ENCODE data around the gene RGL4.
"Not testable (repeated sequence)": the region's sequence is repeated elsewhere in the genome, so short reads cannot be mapped to it uniquely, and the experiment has no call there.

Gene RGL4, protein sequence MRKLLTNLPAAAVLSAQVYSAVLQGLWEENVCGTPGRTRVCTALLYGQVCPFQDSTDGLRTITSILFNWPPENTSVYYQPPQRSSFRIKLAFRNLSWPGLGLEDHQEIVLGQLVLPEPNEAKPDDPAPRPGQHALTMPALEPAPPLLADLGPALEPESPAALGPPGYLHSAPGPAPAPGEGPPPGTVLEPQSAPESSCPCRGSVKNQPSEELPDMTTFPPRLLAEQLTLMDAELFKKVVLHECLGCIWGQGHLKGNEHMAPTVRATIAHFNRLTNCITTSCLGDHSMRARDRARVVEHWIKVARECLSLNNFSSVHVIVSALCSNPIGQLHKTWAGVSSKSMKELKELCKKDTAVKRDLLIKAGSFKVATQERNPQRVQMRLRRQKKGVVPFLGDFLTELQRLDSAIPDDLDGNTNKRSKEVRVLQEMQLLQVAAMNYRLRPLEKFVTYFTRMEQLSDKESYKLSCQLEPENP

GRCh38 chr22:23690713-23691112 is at the start of gene RGL4:
Gene RGL4 (plus strand): TSS chr22:23691013. CDS start chr22:23692031, 1,018 bp downstream.
- DNase-seq (ENCODE audit: low read depth) = no peak

- DNase-seq (ENCODE audit: low read depth) = not testable (repeated sequence)
These were observed 44.3 kb upstream of the RGL4 start for GRCh38 chr22:23646526-23646925.

DNA sequence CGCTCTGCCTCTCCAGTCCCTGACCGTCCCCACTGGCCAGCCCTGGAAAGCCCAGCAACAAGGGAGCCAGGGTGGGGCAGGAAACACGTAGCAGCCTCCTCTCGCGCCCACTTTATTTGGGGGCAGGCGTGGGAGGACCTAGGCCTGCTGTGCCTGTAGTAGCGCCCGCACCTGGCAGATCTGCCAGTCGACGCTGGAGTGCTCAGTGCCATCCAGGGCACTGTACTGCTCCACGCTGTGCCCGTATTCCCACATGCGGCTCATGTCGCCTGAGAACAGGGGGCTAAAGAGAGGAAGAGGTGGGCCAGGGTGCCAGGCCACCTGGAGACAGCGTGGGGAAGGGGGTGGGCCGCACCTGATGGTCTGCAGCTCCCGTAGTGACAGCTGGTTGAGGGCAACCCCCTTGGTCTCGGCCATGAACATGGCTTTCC is 41.7 kb upstream of the RGL4 start:
- no peak for DNase-seq (ENCODE audit: low read depth)

GRCh38 chr22:23651676-23652075 is 39.1 kb upstream of the RGL4 start:
- DNase-seq (ENCODE audit: low read depth) = no peak

- DNase-seq (ENCODE audit: low read depth) = no peak
These were observed 38.5 kb upstream of the RGL4 start for GRCh38 chr22:23652286-23652685.

GRCh38 chr22:23652711-23653110 is 38.1 kb upstream of the RGL4 start:
- no peak for DNase-seq (ENCODE audit: low read depth)

DNA sequence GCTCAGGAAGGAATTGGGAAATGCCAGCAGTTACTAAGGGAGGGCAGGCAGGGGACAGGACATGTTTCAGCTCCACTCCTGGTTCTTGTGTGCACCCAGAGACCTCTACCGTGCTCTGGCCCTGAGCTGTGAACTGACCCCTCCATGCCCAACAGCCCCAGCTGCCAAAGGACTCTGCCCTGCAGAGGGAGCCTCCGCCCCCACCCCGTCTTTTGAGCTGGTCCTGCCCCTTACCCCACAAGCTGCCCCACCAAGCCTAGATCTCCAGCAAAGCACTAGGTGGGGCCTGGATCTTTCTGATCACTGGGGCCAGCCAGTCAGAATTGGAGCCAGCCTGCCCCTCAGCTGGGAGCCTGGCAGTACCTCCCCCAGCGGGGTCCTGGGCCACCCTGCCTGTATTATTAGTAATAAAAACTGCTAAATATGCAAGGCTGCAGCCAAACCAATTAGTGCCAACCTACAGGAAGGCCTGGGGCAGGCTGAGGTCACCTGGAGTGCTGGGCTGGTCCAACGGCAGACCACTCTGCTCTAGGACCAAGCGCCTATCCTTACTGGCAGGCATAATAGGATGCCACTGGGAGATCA is 34.8 kb upstream of the RGL4 start:
- DNase-seq (ENCODE audit: low read depth) = no peak

DNA sequence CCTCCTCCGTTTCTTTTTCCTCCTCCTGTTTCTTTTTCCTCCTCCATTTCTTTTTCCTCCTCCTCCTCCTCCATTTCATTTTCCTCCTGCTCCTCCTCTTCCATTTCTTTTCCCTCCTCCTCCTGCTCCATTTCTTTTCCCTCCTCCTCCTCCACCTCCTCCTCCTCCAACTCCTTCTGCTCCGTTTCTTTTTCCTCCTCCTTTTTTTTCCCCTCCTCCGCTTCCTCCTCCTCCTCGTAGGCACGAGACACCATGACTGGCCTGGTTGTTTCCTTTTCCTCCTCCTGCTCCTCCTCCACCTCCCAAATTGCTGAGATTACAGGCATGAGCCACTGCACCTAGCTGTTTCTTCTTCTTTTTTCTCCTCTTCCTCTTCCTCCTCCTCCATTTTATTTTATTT is 33.1 kb upstream of the RGL4 start:
- peak; percentile 21 for DNase-seq (ENCODE audit: low read depth)

- DNase-seq (ENCODE audit: low read depth) = not testable (repeated sequence)
These were observed 30.4 kb upstream of the RGL4 start for GRCh38 chr22:23660381-23660780.

DNA sequence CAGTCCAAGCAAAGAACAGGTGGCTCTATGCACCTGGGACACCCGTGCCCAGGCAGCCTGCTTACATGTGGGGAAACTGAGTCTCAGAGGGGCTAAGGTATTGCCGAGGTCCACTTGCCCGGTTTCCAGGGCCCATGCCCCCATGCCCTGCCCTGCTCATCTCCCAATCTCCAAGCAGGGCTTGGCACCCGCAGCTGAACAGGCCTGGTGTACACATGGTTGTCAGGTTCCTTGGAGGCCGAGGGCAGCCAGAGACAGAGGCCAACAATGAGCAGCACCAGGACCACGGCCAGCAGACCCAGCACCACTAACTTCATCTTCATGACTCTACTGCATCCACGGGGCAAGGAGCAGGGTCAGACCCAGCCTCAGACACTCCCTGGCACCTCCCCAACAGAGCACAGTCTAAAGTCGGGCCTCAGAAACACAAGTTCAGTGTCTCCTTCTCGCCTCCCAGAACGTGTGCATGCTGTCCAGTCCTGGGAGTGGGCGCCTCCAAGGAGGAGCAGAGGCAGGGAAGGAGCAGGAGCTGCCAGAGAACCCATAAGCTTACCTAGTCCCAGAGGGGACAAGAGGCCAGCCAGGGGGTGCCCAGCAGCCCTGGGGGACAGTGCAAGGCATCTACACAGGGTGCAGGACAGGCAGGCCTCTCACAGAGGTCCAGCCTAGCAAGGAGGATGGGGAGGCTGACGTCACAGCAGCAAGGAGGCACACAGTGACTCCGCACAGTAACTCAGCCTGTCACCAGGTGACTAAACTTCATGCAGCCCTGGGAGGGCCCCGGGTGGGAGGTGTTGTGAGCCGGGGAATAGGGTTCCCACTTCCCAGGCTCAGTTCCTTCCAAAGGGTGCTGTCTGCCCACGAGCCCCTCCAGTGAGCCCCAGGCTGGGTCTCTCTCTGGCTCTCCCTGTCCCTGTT is 20.2 kb upstream of the RGL4 start:
- DNase-seq (ENCODE audit: low read depth) = no peak

DNA sequence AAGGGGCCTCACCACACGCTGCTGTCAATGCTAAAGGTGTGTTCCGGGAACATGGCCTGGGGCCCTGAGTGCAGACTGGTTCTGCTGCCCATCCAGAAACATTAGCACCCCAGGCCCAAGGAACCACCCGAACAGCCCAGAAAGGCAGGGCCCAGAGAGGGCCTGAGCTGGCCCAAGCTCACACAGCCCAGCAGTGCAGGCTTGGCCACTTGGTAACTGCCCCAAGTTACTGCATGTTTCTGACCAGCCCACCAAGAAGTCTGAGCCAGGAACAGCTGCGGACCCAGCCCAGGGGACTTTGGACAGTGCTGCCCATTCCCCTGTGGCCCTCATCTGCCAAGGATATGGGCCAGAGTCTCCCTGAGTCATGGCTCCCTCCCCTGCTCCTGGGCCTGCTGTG is 19.4 kb upstream of the RGL4 start:
- DNase-seq (ENCODE audit: low read depth) = not testable (repeated sequence)

DNA sequence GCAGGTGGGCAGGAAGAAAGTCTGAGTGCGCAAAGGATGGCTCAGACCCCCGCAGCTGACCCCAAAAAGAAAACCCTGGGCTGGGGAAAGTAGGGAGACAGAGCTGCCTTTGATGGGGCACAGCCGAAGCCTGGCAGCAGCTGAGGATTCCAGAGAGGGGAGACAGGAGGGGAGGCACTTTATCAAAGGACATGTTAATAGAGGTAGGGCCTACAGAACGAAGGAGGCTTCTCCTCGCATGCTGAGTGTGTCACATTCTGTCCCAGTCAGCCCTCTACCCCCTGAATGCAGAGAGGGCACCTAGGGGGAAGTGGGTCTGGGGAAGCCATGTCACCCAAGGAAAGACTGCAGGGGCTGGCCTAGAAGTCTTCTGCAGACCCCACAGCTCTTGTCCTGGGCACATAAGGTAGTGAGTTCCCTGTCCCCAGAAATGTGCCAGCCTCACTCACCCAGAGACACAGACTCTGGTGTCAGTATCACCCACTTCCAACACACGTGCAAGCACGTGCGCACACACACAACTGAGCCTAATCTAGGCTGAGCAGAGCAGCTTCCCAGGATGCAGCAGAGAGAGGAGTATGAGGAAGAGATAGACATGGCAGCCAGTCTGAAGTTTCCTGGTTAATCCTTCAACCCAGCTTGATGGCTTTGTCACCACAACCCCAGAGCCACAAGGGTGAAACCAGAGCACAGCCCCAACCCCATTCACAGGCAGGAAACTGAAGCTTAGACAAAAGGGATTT is 18.3 kb upstream of the RGL4 start:
- not testable (repeated sequence) for DNase-seq (ENCODE audit: low read depth)

- no peak for DNase-seq (ENCODE audit: low read depth)
These were observed 17.7 kb upstream of the RGL4 start for GRCh38 chr22:23673050-23673620.

- no peak for DNase-seq (ENCODE audit: low read depth)
These were observed 16.8 kb upstream of the RGL4 start for GRCh38 chr22:23673826-23674690.

DNA sequence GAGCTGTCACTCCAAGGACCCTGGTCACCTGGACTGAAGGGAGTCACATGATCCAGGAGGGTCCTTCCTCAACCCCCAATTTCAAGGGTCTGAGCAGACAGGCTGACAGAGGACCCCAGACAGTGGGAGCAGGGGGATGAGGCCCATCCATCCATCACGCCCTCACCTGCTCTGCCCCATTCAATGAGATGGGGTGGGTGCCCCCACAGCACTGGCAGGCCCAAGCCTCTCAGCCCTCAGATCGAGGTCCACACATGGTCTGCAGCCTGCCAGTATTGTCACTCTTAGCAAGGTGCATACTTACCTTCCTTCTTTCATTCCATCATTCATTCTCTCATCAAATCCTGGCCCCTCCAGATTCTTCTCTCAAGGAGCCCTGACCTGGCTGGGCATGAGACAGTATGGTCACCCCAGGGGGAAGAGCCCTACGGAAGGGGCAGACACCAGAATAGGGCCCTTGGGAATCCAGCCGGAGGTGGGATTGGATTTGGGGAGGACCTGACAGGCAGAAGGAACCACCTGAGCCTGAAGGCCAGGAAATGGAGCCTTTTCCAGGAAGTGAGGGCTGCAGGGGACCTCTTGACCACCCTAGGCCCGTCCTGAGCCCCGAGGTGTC is 15.8 kb upstream of the RGL4 start:
- not testable (repeated sequence) for DNase-seq (ENCODE audit: low read depth)

GRCh38 chr22:23675502-23676415 is 15.1 kb upstream of the RGL4 start:
- no peak for DNase-seq (ENCODE audit: low read depth)

GRCh38 chr22:23676841-23677700 is 13.7 kb upstream of the RGL4 start:
- DNase-seq (ENCODE audit: low read depth) = not testable (repeated sequence)

GRCh38 chr22:23677701-23677995 is 13.2 kb upstream of the RGL4 start:
- no peak for DNase-seq (ENCODE audit: low read depth)
